Tibial artery (tissue), 4 donors: ENCODE results near the gene ARX.

Experiments used
- DNase-seq, 2 donors: peaks; one replicate each; pipeline ENCODE4 v3.0.0-alpha.2; 2019
- H3K27ac ChIP-seq, 2 donors: fragments of 200-600 bp; sonication (generic) in 1 of 2; 1 replicate in 1 of 2; 2 replicates in 1 of 2; pipeline ENCODE4 v1.5.1; 2018 to 2019; ENCODE audit warnings: mild to moderate bottlenecking in 1 of 2
- H3K27me3 ChIP-seq, 2 donors: fragments of 200-600 bp; sonication (generic) in 1 of 2; one replicate each; pipeline versions ENCODE4 v1.5.1 to v1.6.0; 2016 to 2019
- H3K36me3 ChIP-seq, 3 donors: fragments of 200-600 bp; sonication (generic) in 2 of 3; one replicate each; pipeline ENCODE4 v1.5.1; 2016 to 2019; ENCODE audit warnings: mild to moderate bottlenecking in 2 of 3
- H3K4me1 ChIP-seq, 4 donors: fragments of 200-600 bp; sonication (generic) in 2 of 4; 1 replicate in 3 of 4; 2 replicates in 1 of 4; pipeline ENCODE4 v1.5.1; 2016 to 2019
- H3K4me3 ChIP-seq, 2 donors: fragments of 200-600 bp; sonication (generic) in 1 of 2; 1 replicate in 1 of 2; 2 replicates in 1 of 2; pipeline ENCODE4 v1.5.1; 2018 to 2019; ENCODE audit warnings: mild to moderate bottlenecking in 2 of 2
- H3K9me3 ChIP-seq, 3 donors: fragments of 200-600 bp; sonication (generic) in 1 of 3; one replicate each; pipeline ENCODE4 v1.5.1; 2016 to 2019
- intact Hi-C: fragments of 100-400 bp; cut with DNase I; formaldehyde crosslinking; loops from one replicate; pipeline ENCODE4 v1.15.0; 2023; ENCODE audit warnings: low total_unique reads
- TF ChIP-seq, protein P1 (sequence below), 2 experiments: fragments of 200-600 bp in 1 of 2; fragments of 450-650 bp in 1 of 2; IDR thresholded peaks; one replicate each; pipeline ENCODE4 v1.5.1; 2017 to 2019; ENCODE audit warnings: antibody characterized with exemption in 2 of 2, mild to moderate bottlenecking in 1 of 2, moderate library complexity in 1 of 2

ARX gene

DNA sequence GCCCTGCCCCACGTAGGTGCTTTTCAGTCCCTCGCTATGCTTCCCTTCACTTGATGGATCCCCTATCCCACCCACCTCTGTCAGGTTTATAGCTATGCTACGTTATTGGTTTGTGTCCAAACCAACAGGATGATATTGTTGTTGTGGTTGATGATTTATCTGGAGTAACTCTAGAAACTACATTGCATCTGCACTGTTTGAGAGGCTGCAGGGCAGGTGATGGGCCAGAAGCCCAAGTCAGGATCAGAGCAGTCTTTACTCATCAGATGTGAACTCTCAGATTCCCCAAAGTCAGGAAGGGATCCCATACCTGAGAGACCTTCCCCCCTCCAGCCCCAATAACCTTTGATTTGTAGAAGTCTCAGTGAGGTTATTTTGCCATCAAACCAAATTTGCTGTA, 34.7 kb downstream of the ARX start:
- intact Hi-C loops: no loop called here
- H3K27ac ChIP-seq: no peak overlapping the region
- DNase-seq: no peak

DNA sequence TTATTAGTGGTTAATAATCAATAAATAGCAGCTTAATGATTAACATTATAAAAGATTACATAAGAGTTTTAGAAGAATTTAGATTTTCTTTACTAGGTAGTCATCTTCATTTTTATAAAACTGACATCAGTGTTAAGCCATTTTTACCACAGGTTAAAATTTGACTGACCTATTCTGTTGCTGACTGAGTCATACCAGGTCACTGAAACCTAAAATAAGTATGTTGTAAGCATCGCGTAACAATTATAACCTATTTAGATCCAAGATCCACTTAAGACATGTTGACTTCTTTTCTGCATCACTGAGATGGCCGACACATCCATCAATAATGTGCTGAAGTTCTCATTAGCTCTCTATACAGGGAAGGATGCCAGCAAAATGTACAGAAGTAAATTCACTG, 36.7 kb downstream of the ARX start:
- H3K36me3 ChIP-seq: no peaks in the 10 kb centered on the region
- TF ChIP-seq, protein P1, sequence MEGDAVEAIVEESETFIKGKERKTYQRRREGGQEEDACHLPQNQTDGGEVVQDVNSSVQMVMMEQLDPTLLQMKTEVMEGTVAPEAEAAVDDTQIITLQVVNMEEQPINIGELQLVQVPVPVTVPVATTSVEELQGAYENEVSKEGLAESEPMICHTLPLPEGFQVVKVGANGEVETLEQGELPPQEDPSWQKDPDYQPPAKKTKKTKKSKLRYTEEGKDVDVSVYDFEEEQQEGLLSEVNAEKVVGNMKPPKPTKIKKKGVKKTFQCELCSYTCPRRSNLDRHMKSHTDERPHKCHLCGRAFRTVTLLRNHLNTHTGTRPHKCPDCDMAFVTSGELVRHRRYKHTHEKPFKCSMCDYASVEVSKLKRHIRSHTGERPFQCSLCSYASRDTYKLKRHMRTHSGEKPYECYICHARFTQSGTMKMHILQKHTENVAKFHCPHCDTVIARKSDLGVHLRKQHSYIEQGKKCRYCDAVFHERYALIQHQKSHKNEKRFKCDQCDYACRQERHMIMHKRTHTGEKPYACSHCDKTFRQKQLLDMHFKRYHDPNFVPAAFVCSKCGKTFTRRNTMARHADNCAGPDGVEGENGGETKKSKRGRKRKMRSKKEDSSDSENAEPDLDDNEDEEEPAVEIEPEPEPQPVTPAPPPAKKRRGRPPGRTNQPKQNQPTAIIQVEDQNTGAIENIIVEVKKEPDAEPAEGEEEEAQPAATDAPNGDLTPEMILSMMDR (IDR thresholded peaks at IDR 0.05): no peak
- intact Hi-C loops: no loop called here

More for the DNA sequence above, 34.7 kb downstream of the ARX start:
- H3K4me1 ChIP-seq: no peaks in the 10 kb centered on the region
- TF ChIP-seq, protein P1 (IDR thresholded peaks at IDR 0.05): no peak
- H3K27me3 ChIP-seq: no peaks in the 10 kb centered on the region
- H3K36me3 ChIP-seq: no peaks in the 10 kb centered on the region
- no peak overlapping the region for H3K4me3 ChIP-seq
- no peaks in the 10 kb centered on the region for H3K9me3 ChIP-seq

DNA sequence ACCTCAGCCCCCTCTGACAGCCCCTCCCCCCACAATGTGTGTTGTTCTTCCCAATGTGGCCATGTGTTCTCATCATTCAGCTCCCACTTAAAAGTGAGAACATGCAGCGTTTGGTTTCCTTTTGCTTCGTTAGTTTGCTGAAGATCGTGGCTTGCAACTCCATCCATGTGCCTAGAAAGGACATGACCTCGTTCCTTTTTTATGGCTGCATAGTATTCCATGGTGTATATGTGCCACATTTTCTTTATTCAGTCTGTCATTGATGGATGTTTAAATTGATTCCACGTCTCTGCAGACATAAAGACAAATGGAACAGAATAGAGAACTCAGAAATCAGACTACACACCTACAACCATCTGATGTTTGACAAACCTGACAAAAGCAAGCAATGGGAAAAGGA, 46.0 kb downstream of the ARX start:
- no peak overlapping the region for H3K4me3 ChIP-seq
- no peaks in the 10 kb centered on the region for H3K4me1 ChIP-seq
- intact Hi-C loops: no loop called here
- H3K27ac ChIP-seq: no peak overlapping the region
- H3K9me3 ChIP-seq: no peaks in the 10 kb centered on the region
- DNase-seq: no peak
- TF ChIP-seq, protein P1 (IDR thresholded peaks at IDR 0.05): no peak
- H3K27me3 ChIP-seq: no peaks in the 10 kb centered on the region
- H3K36me3 ChIP-seq: no peaks in the 10 kb centered on the region

More for the DNA sequence above, 36.7 kb downstream of the ARX start:
- DNase-seq: no peak
- Histone ChIP-seq H3K4me1 (no peaks in the 10 kb centered on the region), H3K9me3 (no peaks in the 10 kb centered on the region), H3K27ac (no peak overlapping the region), H3K4me3 (no peak overlapping the region), H3K27me3 (no peaks in the 10 kb centered on the region)

DNA sequence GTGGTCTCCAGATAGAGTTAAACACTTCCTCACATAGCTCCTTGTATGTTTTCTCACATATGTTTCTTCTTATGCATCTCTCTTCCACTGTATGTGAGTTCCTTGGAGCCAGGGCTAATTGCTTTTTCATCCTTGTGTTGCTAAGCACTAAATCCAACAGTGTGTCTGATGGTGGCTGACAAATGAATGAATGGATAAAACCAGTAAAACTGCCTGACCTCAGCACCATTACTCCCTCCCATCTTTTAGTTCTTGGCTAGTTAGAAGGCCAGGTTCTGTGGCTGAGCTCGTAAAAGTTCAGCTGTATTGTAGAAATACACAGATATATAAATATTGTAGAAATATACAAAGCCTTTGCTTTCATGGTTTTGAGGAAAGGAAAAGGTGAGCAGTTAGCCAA, 50.4 kb downstream of the ARX start:
- Histone ChIP-seq H3K4me3 (no peak overlapping the region), H3K27ac (no peak overlapping the region), H3K27me3 (no peaks in the 10 kb centered on the region), H3K9me3 (no peaks in the 10 kb centered on the region), H3K4me1 (no peaks in the 10 kb centered on the region), H3K36me3 (no peaks in the 10 kb centered on the region)
- TF ChIP-seq, protein P1 (IDR thresholded peaks at IDR 0.05): no peak
- intact Hi-C loops: no loop called here
- DNase-seq: no peak

DNA sequence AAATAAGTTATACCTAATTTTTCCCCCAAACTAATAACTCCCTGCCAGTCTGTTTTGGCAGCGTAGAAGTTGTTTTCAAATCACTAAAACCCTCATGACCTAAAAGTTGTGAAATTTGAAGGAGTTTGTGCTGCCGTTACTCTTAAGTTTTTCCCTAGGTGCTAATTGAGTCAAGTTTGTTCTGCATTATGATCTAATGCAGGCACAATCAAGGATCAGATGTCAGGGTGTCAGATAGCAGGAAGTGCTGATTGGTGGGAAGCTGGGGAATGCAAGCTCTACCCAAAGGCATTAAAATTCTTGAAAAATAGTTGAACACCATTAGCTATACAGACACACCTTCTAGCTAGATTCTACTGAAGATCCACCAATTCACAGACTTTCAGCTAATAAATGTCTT, 51.9 kb downstream of the ARX start:
- intact Hi-C loops: no loop called here
- Histone ChIP-seq H3K27ac (no peak overlapping the region), H3K27me3 (no peaks in the 10 kb centered on the region), H3K36me3 (no peaks in the 10 kb centered on the region), H3K4me1 (no peaks in the 10 kb centered on the region), H3K9me3 (no peaks in the 10 kb centered on the region), H3K4me3 (no peak overlapping the region)
- TF ChIP-seq, protein P1 (IDR thresholded peaks at IDR 0.05): no peak
- DNase-seq: no peak

DNA sequence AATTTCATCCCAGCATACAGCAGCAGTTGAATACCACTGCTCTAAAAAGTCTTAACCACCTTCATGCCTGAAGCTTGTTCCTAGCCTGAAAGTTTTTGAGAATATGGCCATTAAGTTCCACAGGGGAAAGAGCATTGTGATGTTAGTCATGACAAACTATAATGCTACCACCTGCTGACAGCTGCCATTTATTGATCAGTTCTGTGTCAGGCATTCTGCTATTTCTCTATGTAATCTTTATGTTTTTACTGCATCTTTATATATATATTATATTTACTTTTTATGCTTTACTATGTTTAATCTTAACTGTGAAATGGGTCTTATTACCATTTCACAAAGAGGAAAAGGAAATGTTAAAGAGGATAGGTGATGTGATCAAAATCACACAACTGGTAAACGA, 54.0 kb downstream of the ARX start:
- H3K4me3 ChIP-seq: no peak overlapping the region
- TF ChIP-seq, protein P1 (IDR thresholded peaks at IDR 0.05): no peak
- H3K9me3 ChIP-seq: no peaks in the 10 kb centered on the region
- H3K27ac ChIP-seq: no peak overlapping the region
- no peaks in the 10 kb centered on the region for H3K36me3 ChIP-seq
- no peaks in the 10 kb centered on the region for H3K27me3 ChIP-seq
- intact Hi-C loops: no loop called here
- no peak for DNase-seq
- no peaks in the 10 kb centered on the region for H3K4me1 ChIP-seq
